Measurements from ENCODE around the gene CRY1.

The CRY1 gene

DNA sequence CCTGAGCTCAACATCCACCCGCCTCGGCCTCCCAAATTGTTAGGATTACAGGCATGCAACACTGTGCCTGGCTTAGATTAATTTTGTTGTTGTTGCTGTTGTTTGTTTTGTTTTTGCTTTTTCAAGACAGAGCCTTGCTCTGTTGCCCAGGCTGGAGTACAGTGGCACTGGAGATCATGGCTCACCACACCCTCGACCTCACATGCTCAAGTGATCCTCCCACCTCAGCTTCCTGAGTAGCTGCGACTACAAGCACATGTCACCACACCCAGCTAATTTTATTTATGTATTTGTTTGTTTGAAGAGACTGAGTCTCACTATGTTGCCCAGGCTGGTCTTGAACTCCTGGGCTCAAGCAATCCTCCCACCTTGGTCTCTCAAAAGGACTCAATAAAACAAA is 26.7 kb downstream of the CRY1 start:
- no peak for DNase-seq (ENCODE audit: low spot score)

DNA sequence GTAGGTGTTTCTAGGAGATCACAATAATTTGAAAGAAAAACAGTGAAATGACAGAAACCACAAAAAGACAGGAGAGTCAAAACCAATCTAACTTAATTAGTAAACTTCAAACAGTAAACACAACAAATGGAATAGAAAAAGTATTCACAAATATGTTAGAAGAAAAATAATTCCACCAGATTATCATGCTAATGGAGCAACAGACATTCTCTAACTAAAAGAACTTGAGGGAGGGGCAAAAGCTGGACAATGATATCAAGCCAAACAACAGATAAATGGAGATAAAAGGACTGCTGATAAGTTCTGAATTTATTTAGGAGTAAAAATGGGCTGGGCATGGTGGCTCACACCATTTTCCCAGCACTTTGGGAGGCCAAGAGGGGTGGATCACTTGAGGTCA is 28.7 kb downstream of the CRY1 start:
- DNase-seq (ENCODE audit: low spot score), result no peak

DNA sequence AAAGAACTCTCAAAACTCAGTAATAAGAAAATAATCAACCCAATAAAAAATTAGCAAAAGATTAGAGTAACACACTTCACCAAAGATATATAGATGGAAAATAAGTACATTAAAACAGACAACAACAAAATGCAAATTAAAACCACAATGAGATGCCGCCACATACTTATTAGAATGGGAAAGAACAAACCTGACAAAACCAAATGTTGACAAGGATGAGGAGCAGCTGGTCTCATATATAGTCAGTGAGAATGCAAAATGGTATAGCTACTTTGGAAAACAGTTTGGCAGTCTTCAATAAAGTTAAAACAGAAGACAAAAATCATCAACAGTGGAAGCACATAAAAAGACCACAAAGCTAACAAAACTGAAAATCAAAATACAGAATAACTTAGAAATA is 29.1 kb downstream of the CRY1 start:
- DNase-seq (ENCODE audit: low spot score), result no peak

DNA sequence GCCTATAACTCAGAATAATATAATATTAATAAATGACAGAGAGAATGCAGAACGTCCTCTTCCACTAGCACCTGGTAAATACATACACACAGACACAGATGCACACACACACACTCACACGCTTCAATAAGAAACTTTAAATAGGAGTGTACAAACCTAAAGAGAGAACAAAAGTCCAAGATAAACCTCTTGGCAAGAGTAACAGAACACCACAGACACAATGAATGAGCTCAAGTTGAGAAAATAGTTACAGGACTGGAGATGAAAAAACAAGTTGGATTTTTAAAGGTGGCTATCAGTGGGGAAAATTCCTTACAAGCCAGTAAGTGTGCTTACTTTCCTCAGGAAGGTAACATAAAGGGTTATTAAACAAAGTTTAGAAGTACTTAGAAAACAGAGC is 35.2 kb downstream of the CRY1 start:
- DNase-seq (ENCODE audit: low spot score), result no peak

DNA sequence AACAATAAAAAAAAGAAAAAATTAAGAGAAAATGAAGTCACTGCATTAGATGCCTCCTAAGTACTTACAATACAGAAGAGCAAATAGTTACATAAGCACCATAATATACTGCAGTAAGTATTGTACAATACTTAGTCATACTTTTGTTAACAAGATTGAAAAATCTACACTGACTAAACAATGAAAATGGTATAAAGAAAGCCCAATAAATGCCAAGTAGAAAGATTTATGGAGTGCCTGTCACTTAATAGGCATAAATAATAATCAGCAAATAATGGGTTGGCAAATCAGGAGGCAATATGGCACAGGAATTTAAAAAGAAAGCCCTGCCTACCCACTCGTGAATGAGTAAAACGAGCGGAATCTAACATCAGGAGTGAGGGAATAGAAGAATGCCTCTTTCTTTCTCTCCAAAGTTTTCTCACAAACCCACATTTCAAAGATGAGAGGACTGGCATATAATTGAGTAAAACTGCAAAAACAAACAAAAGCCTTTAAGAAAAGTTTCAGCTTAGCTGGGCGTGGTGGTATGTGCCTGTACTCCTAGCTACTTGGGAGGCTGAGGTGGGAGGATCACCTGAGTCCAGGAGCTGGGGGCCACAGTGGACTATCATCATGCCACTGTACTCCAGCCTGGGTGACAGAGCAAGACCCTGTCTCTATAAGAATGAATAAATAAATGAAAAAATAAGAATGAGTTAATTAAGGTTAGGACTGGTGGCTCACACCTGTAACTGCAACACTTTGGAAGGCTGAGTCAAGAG is 36.1 kb downstream of the CRY1 start:
- no peak for DNase-seq (ENCODE audit: low spot score)

DNA sequence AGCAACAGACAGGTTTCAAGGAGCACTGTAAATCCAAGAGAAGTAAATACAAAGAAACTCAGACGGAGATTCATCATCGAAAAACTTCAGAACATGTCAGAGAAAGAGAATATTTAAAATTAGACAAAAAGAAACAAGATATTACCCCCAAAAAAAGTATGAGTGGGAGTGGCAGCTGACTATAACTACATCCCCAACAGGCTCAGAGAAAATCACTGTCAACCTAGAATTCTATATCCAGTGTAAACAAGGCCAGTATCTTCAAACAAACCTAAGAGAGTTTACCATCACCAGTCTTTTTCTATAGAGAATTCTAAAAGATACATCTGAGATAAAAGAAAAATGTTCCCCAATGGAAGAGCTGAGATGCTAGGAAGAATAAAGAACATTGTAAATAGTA is 39.6 kb downstream of the CRY1 start:
- DNase-seq (ENCODE audit: low spot score), result no peak

DNA sequence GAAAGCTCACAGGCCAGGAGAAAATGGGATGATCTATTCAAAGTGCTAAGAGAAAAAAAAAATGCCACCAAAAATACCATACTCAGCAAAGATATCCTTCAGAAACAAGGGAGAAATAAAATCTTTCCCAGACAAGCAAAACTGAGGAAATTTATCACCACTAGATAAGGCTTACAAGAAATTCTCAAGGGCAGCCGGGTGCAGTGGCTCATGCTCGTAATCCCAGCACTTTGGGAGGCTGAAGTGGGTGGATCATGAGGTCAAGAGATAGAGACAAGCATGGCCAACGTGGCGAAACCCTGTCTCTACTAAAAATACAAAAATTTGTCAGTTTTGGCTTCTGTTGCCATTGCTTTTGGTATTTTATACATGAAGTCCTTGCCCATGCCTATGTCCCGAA is 48.2 kb downstream of the CRY1 start:
- DNase-seq (ENCODE audit: low spot score), result no peak

DNA sequence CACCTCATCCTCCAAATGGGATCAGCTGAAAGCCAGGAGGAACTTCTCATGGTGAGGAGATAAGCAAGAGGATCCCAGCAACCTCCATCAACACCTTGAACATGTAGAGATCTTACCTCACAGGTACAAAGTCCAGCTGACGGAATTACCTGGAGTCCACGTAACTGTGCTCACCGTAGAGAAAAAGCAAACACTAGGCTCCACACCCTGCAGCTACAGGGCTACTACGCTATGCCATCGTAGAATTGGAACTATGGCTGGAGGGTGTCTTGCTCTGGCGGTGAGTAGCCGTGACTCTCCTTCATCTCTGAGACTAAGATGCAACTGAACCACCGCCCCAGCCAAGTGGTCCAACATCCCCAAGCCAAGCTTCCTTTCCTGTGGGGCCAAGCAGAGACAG is 50.5 kb downstream of the CRY1 start:
- no peak for DNase-seq (ENCODE audit: low spot score)

DNA sequence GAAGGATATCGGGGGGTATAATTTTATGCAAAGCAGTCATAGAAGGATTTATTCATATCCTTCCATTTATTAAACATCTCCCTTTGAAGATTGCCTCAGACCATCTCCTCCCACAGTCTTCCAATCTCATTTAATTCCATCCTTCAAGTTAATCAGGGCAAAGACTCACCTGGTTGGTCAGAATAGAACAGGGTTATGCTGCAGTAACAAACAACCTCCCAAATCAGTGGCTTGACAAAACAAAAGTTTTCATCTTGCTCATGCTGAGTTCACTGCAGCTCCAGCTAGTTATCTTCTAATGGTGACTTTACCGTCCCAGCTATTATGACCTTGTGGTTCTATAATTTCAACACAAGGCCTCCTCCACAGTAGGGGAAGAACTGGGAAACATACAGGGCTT is 57.6 kb downstream of the CRY1 start:
- DNase-seq (ENCODE audit: low spot score), result no peak

DNA sequence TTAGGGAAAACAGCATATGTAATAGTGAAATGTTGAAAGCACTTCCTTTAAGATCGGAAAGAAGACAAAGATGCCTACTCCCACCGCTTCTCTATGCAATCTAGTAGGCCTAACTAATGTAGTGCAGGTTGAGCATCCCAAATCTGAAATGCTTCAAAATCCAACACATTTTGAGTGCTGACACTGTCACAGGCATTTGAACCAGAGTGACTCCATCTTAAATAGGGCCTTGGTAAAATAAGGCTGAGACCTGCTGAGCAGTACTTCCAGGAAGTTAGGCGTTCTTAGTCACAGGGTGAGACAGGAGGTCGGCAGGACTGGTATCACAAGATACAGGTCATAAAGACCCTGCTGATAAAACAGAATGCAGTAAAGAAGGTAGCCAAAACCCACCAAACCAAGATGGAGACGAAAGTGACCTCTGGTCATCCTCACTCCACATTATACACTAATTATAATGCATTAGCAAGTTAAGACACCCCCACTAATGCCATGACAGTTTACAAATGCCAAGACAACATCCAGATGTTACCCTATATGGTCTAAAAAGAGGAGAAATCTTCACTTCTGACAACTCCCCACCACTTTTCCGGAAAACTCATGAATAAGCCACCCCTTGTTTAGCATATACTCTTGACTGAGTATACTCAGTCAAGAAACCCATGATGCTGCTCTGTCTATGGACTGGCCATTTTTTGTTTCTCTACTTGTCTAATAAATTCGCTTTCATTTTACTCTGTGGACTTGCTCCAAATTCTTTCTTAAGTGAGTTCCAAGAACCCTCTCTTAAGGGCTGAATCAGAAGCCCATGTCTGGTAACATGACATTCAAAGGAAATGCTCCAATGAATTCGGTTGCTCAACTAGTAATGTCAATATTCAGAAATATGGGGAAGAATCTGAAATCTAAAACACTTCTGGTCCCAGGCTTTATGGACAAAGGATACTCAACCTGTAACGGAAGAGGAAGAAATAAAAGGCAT is 59.3 kb downstream of the CRY1 start:
- DNase-seq (ENCODE audit: low spot score), result no peak

DNA sequence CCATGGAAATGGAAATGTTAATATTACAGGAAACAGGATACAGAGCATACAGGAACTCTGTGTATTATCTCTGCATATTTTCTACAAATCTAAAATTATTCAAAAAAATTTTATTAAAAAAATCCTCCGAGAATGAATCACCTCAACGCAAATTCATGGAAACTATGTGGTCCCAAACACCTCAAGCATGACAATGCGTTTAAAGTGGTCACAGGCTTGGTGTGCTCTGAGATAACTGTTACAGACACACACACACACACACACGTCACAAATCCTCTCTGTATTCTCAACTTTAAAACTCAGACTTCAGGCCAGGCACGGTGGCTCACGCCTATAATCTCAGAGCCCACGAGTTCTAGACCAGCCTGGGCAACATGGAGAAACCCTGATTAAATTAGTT is 61.1 kb downstream of the CRY1 start:
- no peak for DNase-seq (ENCODE audit: low spot score)

DNA sequence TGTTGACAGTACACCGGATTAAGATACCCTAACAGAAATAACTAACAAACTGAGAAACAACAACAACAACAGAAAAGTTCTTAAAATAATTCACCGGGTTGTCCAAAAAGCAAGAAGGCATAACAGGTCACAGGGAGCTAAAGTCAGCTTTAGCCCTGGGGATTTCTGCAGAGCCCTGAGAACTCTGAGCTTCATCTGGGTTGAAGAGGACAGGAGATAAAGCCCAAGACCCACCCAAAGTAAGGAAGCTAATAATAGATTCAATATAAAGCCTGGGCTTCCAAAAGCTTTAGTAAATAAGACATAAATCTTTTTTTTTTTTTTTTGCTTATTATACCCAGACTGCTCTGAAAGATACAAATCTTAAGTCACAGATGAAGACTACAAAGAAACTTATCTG is 62.3 kb downstream of the CRY1 start:
- no peak for DNase-seq (ENCODE audit: low spot score)

DNA sequence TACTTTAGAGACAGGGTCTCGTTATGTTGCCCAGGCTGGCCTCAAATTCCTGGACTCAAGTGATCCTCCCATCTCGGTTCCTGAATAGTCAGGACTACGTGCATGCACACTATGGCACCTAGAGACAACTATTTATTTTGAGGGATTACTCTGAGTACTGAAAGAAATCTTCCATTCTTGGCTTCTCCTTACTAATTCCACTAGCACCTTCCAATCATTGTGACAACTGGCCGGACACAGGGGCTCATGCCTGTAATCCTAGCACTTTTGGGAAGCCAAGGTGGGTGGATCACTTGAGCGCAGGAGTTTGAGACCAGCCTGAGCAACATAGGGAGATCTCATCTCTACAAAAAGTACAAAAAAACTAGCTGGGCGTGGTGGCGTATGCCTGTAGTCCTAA is 64.3 kb downstream of the CRY1 start:
- no peak for DNase-seq (ENCODE audit: low spot score)

DNA sequence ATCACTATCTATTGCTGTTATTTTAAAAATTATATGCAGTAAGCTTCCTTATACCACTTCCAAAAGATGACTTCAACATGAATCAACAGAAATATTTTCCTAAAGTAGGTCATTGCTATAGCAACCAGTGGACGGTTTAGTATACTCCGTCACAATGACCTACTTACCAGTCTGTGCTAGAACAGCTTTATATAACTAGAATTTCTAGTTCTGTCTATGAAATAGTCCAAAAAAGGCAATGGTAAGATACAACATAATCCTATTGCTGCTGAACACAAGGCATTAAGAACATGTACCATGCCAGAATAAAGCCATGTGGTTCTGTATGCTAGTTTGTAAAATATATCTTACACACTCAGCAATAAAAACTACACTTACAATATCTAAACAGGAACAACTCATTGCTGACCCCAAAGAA is 65.7 kb downstream of the CRY1 start:
- peak; percentile 50 for DNase-seq (ENCODE audit: low spot score)

DNA sequence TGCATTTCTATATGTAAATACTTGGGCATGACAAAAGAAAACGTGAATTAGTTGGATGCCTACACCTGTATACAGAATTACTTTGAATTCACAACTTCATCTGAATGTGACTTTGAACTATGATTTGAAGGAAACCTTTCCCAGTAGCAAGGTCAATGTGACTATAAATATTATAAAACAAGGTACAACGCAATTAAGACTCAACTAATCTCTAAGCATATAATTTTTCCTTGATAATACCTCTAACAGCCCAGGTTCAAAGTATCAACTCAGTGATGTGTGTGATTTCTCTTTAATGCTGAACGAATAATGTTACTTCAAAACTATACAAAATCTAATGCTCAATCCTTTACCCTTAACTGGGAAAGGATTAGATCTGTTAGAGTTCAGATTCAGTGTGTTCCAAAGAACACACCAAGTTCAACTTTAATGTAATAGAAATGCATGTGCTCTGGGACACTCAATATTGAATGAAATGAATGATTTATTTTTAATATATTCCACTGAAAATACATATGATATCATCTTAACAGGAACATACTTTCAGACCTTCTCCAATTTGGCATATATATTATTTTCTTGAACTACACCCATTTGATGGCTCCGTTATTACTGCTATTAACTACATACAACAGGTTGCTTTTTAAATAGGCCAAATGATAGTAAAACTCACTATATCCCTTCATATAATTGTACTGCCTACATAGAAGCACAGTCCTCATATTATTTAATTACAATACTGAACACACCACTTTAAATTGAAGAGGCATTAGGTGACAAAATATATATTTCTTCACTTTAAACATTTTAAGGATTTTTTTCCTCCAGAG is 66.3 kb downstream of the CRY1 start:
- no peak for DNase-seq (ENCODE audit: low spot score)

DNA sequence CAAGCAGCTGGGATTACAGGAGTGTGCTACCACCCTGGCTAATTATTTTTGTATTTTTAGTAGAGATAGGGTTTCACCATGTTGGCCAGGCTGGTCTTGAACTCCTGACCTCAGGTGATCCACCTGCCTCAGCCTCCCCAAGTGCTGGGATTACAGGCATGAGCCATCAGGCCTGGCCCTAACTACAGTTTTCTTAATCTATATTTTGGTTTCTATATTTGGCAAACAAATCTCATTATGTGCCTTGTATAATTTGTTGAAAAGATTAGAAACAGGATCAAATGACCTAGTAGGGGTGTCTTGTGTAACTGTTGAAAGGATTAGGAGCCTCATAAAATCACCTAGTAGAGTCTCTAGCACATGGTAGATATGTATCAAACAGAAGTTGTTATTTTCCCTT is 67.0 kb downstream of the CRY1 start:
- DNase-seq (ENCODE audit: low spot score), result peak; percentile 16

DNA sequence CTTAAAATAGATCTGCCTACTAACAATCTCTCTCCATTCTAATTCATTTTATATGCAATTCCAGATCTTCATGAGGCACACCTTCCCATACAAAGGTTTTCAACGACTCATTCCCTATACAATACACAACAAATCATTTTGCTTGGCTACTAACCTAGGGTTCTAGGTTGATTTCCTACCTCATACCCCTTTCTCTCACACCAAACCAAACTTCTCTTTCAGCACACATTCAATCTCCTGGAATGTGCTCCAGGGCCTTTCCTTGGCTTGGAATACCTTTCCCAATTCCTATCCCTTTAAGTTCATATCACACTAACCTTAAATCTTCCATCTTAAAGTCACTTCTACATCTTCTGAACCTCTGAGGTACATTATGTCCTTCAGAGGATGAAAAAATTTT is 67.7 kb downstream of the CRY1 start:
- no peak for DNase-seq (ENCODE audit: low spot score)

DNA sequence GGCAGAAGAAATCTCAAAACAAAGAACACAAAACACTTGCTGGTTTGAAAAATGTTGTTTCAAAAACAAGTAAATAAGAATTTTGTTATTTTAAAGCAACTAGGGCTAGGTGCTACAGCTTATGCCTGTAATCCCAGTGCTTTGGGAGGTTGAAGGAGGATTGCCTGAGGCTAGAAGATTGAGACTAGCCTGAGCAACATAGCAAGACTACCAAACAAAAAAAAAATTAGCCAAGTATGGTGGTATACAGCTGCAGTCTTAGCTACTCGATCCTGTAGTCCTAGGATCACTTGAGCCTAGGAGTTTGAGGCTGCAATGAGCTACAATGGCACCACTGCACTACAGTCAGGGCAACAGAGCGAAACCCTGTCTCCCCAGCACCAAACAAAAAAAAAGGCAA is 73.8 kb downstream of the CRY1 start:
- DNase-seq (ENCODE audit: low spot score), result no peak

DNA sequence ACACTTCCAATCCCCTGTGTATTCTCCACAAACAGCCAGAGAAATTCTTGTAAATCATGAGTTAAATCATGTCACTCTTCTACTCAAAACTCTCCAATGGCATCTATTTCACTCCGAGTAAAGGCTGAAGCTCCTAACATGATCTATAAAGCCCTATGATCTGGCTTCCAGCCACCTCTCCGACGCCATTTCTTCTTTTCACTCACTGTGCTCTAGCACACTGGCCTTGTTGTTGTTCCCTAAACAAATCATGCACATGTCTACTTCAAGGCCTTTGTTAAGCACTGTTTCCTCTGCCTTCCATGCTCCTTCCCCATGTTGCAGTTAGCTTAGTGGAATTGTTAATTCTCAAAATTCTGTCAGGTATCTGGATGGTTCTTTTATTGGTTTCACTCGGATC is 76.3 kb downstream of the CRY1 start:
- DNase-seq (ENCODE audit: low spot score), result no peak

DNA sequence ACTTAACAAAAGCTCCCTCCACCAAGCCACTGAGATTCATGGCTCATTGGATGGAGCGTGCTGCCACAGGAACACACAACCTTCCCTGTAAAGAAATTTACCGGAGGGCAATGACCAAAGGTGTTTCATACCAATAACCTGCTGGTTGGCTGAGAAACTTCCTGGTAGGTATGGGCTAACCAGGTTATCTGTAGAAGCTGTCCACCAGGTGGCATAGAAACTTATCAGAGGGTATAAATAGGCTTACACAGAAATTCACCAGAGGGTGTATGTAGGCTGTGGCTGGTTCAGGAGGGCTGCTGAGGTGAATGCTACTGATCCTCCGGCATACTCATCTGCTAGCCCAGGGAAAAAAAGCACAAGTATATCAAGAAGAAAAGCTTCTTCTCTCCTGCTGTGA is 79.3 kb downstream of the CRY1 start:
- DNase-seq (ENCODE audit: low spot score), result no peak

DNA sequence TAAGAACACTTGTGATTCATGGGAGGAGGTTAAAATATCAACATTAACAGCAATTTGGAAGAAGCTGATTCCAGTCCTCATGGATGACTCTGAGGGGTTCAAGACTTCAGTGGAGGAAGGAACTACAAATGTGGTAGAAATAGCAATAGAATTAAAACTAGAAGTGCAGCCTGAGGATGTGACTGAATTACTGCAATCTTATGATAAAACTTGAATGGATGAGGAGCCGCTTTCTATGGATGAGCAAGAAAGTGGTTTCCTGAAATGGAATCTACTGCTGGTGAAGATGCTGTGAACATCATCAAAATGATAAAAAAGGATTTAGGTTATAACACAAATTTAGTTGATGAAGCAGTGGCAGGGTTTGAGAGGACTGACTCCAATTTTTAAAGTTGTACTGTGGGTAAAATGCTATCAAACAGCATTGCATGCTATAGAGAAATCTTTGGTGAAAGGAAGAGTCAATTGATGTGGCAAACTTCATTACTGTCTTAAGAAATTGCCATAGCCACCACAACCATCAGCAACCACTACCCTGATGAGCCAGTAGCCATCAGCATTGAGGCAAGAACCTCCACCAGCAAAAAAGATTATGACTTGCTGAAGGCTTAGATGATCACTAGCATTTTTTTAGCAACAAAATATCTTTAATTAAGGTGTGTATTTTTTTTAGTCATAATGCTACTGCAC is 80.5 kb downstream of the CRY1 start:
- DNase-seq (ENCODE audit: low spot score), result no peak
